Right lobe of liver (tissue), 6 donors: Measurements from ENCODE around the gene PFAS. TPM values are rescaled to one million over a fixed set of nuclear protein-coding genes. Genes with fewer than 3 reads are reported as not detected.

Experiments used
- ATAC-seq, 4 donors: fragments of 200-7000 bp; cut with Tn5 transposase; one replicate each; pipeline ENCODE4 v1.9.1; 2020; ENCODE audit warnings: mild to moderate bottlenecking in 4 of 4, moderate library complexity in 4 of 4
- DNase-seq, 3 donors: peaks; one replicate each; pipeline ENCODE4 v3.0.0-alpha.2; 2020
- H3K27ac ChIP-seq, 3 donors: fragments of 200-600 bp; one replicate each; pipeline ENCODE4 v1.8.0; 2022
- H3K27me3 ChIP-seq, 2 donors: fragments of 200-600 bp; one replicate each; pipeline ENCODE4 v1.8.0; 2022
- H3K36me3 ChIP-seq, 4 donors: fragments of 200-600 bp; sonication (generic) in 1 of 4; one replicate each; pipeline versions ENCODE4 v1.5.1 to v1.8.0; 2017 to 2022; ENCODE audit warnings: control low read depth in 1 of 4
- H3K4me1 ChIP-seq, 4 donors: fragments of 200-600 bp; sonication (generic) in 1 of 4; one replicate each; pipeline versions ENCODE4 v1.5.1 to v1.8.0; 2017 to 2022; ENCODE audit warnings: control low read depth in 1 of 4
- H3K4me3 ChIP-seq, 3 donors: fragments of 200-600 bp; one replicate each; pipeline ENCODE4 v1.8.0; 2022
- H3K9me3 ChIP-seq, 4 donors: fragments of 200-600 bp; sonication (generic) in 1 of 4; one replicate each; pipeline versions ENCODE4 v1.5.1 to v1.8.0; 2017 to 2022; ENCODE audit warnings: control low read depth in 1 of 4
- POLR2A ChIP-seq: fragments of 450-650 bp; IDR thresholded peaks from one replicate; pipeline ENCODE4 v1.6.1; 2017; ENCODE audit warnings: antibody characterized with exemption, mild to moderate bottlenecking
- WGBS: methylation state at CpG from one replicate; pipeline ENCODE4 v1.1.6; 2018; ENCODE audit warnings: low coverage, low lambda C conversion rate; ENCODE audit not compliant: insufficient coverage; ENCODE audit errors: missing lambda C conversion rate; 5-methylcytosine and 5-hydroxymethylcytosine counted together
- intact Hi-C, 2 donors: fragments of 100-400 bp; cut with DNase I; formaldehyde crosslinking; loops; one replicate each; pipeline versions ENCODE4 v1.11.2 to v1.14.1; 2022
- total RNA-seq, 6 experiments: library from RNA; depleted of rRNA in 2 of 6; stranded (reverse); fragments of >200 nt in 2 of 6; fragmentation: NEBNext Ultra II Directional in 3 of 6; extraction: Animal tissue kit (Norgen Biotek cat#: 25700) in 3 of 6; gene quantifications; one replicate each; pipeline versions ENCODE4 v1.1.0 to v1.2.4, GENCODE V29; 2016 to 2023
- TF ChIP-seq, protein P1 (sequence below), 4 donors: fragments of 200-600 bp in 3 of 4; fragments of 450-650 bp in 1 of 4; IDR thresholded peaks; one replicate each; pipeline versions ENCODE4 v1.5.1 to v1.8.0; 2016 to 2022; ENCODE audit warnings: antibody characterized with exemption in 4 of 4, mild to moderate bottlenecking in 2 of 4
- donor health status: DM: no; HTN: yes; CAD: no.
- donor health status: DM: no; HTN: no; CAD: no.
- donor health status: DM: no; HTN: no; CAD: no.
- donor health status: DM: no; HTN: yes; CAD: no.
- donor health status: DM: no; HTN: yes; CAD: no.

PFAS gene
- total RNA-seq, 6 experiments from 2014 or later = 10.0 to 21.0 (median 15.6) TPM

DNA sequence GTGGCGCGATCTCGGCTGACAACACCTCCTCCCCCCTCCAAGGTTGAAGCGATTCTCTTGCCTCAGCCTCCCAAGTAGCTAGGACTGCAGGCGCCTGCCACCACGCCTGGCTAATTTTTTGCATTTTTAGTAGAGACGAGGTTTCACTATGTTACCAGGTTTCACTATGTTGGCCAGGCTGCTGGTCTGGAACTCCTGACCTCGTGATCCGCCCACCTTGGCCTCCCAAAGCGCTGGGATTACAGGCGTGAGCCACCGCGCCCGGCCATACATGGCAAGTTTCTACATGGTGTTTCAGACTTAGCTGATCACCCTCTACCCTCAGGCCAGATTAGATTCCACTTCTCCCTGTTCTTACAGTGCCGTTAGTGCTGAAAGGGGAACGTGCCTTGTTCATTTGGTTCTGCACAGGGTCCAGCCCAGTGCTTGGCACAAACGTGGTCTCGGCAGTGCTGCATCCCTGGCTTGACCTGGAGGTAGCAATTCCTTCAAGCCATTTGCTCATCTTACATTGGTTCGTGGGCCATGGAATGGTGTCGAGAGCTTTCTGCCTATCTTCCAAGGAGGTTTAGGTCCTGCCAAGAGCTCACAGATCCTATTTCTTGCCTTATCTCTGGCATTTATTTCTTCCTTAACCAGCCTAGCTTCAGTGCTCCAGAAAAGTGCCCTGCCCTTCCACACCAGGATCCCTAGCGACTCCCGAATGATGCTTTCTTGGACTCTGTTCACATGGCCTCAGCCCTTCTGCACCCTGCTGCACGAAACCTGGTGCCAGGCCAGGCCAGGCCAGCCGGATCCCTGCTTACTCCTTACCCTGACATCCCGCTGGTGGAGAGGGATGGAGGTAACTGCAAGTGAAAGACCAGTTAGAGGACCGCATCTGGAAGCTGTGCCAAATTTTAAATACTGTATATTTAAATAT, 23.9 kb upstream of the PFAS start:
- peaks cover 0 to 11% (median 3%) of the 10 kb centered on the region in 4 donors for H3K4me1 ChIP-seq
- intact Hi-C loops = no loop called here
- no peaks in the 10 kb centered on the region for H3K9me3 ChIP-seq
- no peak for TF ChIP-seq POLR2A
- TF ChIP-seq, protein P1, sequence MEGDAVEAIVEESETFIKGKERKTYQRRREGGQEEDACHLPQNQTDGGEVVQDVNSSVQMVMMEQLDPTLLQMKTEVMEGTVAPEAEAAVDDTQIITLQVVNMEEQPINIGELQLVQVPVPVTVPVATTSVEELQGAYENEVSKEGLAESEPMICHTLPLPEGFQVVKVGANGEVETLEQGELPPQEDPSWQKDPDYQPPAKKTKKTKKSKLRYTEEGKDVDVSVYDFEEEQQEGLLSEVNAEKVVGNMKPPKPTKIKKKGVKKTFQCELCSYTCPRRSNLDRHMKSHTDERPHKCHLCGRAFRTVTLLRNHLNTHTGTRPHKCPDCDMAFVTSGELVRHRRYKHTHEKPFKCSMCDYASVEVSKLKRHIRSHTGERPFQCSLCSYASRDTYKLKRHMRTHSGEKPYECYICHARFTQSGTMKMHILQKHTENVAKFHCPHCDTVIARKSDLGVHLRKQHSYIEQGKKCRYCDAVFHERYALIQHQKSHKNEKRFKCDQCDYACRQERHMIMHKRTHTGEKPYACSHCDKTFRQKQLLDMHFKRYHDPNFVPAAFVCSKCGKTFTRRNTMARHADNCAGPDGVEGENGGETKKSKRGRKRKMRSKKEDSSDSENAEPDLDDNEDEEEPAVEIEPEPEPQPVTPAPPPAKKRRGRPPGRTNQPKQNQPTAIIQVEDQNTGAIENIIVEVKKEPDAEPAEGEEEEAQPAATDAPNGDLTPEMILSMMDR (IDR thresholded peaks at IDR 0.05) = no peak
- ATAC-seq (no peak), DNase-seq (no peak)
- WGBS = 86% methylated on average over 17 of the region's 26 CpGs
- H3K27ac ChIP-seq = no peak overlapping the region
- no peaks in the 10 kb centered on the region for H3K27me3 ChIP-seq
- H3K36me3 ChIP-seq = peaks cover 2 to 27% (median 16%) of the 10 kb centered on the region in 4 donors
- H3K4me3 ChIP-seq = no peak overlapping the region

DNA sequence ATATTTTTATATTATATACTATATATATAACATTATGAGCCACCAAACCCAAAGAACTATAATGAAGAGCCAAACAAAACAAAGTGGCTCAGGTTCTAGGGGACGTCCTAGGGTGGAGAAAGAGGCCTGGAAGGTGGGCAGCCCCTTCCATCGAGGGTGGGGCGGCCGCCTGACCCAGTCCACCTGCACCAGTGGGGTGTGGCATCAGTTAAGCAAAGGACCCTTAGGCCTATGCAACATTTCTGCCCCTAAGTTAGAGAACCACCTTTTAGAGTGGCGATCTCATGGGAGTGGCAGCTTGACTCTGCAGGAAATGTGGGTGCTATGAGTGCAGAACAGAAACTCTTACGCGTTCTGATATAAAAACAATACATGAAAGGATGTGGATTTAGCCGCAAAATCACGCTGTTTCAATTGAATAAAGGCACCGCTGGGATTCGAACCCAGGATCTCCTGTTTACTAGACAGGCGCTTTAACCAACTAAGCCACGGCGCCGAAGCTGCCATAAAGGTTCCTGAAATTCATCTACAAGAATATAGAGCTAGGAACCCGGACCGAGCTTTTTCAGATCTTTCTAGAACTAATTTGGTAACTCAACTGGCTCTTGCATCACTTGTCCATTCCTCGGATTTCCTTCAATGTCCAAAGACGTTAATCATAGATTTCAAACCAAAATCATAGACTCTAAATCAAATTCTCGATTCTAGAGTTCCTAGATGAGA, 23.1 kb upstream of the PFAS start:
- WGBS = 56% methylated on average over 10 of the region's 20 CpGs
- intact Hi-C loops = no loop called here
- Histone ChIP-seq H3K27me3 (no peaks in the 10 kb centered on the region), H3K36me3 (peaks cover 2 to 35% (median 20%) of the 10 kb centered on the region in 4 donors), H3K9me3 (no peaks in the 10 kb centered on the region), H3K27ac (peak overlapping the region in 2 of 3 donors; percentile 10 to 58), H3K4me1 (peaks cover 0 to 11% (median 3%) of the 10 kb centered on the region in 4 donors), H3K4me3 (peak overlapping the region in 1 of 3 donors; percentile 39)
- TF ChIP-seq, protein P1 (IDR thresholded peaks at IDR 0.05) = no peak
- no peak for TF ChIP-seq POLR2A
- ATAC-seq (no peak), DNase-seq (no peak)

DNA sequence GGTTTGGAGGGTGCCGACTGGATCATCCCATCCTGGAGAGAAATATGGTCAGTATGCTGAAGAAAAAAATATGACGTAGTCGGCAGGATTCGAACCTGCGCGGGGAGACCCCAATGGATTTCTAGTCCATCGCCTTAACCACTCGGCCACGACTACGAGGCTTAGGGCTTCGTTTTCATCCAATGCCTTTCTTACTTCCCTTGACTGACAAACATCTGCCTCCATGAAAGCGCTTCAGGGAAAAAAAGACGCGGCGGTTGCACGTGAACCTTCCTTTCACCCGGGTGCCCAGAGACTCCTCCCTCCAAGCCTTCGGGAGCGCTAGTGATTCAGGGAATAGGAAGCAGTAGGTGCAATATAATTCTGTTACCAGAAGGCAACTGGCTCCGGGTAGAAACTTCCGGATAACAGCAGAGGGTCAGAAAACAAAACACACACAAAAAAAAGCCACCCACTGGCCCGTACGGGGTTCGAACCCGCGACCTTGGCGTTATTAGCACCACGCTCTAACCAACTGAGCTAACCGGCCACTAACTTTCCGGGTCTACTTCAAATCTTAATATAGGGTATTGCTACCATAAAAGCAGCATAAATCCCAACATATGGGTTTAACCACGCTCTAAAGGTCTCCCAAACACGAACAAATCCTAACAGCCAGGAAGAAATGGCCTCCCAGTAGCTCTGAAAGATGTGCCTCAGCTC, 22.4 kb upstream of the PFAS start:
- H3K27ac ChIP-seq = peak overlapping the region in 2 of 3 donors; percentile 10 to 58
- H3K4me1 ChIP-seq = peaks cover 0 to 11% (median 3%) of the 10 kb centered on the region in 4 donors
- peaks cover 3 to 43% (median 24%) of the 10 kb centered on the region in 4 donors for H3K36me3 ChIP-seq
- DNase-seq = peak in 1 of 3 donors; percentile 36
- intact Hi-C loops = no loop called here
- peak overlapping the region in 2 of 3 donors; percentile 5 to 39 for H3K4me3 ChIP-seq
- TF ChIP-seq, protein P1 (IDR thresholded peaks at IDR 0.05) = no peak
- no peak for TF ChIP-seq POLR2A
- ATAC-seq = no peak
- no peaks in the 10 kb centered on the region for H3K27me3 ChIP-seq
- no peaks in the 10 kb centered on the region for H3K9me3 ChIP-seq
- WGBS = 39% methylated on average over 31 of the region's 32 CpGs

DNA sequence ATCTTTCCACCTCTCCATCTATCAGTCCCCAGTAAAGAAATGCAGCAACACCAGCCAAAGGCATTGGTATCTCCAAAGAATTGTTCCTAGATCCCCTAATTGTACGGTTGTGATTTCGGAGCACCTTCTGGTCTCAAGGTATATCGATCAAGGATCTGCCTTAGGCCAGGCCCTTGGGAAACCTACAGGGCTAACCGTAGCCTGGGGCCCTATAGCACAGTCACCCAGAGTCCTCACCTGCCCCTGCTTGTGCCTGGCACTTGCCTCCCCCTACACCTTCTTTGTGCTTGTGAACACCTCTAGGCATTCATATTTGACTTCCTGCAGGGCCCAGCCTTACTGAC, 21.9 kb upstream of the PFAS start:
- 88% methylated on average over 2 of the region's 4 CpGs for WGBS
- H3K4me3 ChIP-seq = peak overlapping the region in 1 of 3 donors; percentile 39
- intact Hi-C loops = no loop called here
- H3K9me3 ChIP-seq = no peaks in the 10 kb centered on the region
- no peaks in the 10 kb centered on the region for H3K27me3 ChIP-seq
- TF ChIP-seq, protein P1 (IDR thresholded peaks at IDR 0.05) = no peak
- TF ChIP-seq POLR2A = no peak
- peaks cover 6 to 48% (median 27%) of the 10 kb centered on the region in 4 donors for H3K36me3 ChIP-seq
- H3K27ac ChIP-seq = no peak overlapping the region
- no peak for DNase-seq
- ATAC-seq = no peak
- peaks cover 0 to 11% (median 3%) of the 10 kb centered on the region in 4 donors for H3K4me1 ChIP-seq
